ENCODE data around the gene TBRG4. TPM values are rescaled to one million over a fixed set of nuclear protein-coding genes. Genes with fewer than 3 reads are reported as not detected.

The TBRG4 gene
- total and polyA plus RNA-seq, 9 donors, result 28.6 to 67.5 (median 49.9) TPM

DNA sequence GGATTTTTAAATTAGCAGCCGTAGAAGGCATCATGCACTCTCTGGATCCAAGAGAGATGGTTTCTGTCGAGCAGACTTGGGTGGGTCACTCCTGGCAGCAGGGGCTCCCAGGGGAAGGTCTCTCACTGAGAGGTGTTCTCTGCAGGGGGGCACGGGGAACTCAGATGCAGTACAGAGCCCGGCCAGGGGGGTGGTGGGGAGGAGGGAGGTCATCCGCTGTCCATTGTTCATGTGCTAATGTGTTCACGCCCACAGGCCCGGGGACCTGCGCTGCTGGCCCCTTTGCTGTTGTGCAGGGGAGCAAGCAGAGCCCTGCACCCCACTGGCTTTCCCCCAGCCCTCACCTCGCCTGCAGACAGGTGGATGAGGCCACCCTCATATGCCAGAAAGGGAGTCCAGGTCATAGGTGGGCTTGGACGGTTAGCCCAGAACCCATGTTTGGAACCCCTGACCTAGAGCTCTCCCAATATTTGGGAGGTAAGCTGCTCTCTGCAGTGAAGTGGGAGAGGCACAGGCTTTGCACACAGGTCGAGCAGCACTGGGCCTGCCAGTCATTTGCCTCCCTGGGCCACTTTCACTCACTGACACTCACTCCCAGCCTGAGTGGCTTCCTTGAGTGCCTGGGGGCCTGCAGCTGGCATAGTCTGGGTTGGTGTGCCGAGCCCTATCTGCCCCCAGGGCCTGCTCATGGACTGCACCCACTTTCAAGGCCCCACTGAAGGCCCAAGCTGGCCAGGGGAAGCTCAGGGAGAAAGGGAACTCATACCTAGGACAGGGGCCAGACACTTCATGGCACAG lies 12.6 kb upstream of the TBRG4 start:
- no peaks in the 10 kb centered on the region for H3K36me3 ChIP-seq
- H3K27ac ChIP-seq, result no peak overlapping the region
- DNase-seq, result peak in 1 of 5 donors; percentile 5
- H3K4me1 ChIP-seq (ENCODE audit: insufficient read depth), result no peaks in the 10 kb centered on the region
- H3K9me3 ChIP-seq, result no peaks in the 10 kb centered on the region
- intact Hi-C loops (cut with DNase I), result no loop called here
- H3K4me3 ChIP-seq, result no peak overlapping the region
- no peaks in the 10 kb centered on the region for H3K27me3 ChIP-seq
- 57 to 68% (median 61%) methylated on average over 12 of the region's 12 CpGs for WGBS, 3 donors
- TF ChIP-seq POLR2A (IDR thresholded peaks at IDR 0.05) (no peak), EP300 (IDR thresholded peaks at IDR 0.05) (no peak)
- TF ChIP-seq, protein P1, sequence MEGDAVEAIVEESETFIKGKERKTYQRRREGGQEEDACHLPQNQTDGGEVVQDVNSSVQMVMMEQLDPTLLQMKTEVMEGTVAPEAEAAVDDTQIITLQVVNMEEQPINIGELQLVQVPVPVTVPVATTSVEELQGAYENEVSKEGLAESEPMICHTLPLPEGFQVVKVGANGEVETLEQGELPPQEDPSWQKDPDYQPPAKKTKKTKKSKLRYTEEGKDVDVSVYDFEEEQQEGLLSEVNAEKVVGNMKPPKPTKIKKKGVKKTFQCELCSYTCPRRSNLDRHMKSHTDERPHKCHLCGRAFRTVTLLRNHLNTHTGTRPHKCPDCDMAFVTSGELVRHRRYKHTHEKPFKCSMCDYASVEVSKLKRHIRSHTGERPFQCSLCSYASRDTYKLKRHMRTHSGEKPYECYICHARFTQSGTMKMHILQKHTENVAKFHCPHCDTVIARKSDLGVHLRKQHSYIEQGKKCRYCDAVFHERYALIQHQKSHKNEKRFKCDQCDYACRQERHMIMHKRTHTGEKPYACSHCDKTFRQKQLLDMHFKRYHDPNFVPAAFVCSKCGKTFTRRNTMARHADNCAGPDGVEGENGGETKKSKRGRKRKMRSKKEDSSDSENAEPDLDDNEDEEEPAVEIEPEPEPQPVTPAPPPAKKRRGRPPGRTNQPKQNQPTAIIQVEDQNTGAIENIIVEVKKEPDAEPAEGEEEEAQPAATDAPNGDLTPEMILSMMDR (IDR thresholded peaks at IDR 0.05), result no peak

DNA sequence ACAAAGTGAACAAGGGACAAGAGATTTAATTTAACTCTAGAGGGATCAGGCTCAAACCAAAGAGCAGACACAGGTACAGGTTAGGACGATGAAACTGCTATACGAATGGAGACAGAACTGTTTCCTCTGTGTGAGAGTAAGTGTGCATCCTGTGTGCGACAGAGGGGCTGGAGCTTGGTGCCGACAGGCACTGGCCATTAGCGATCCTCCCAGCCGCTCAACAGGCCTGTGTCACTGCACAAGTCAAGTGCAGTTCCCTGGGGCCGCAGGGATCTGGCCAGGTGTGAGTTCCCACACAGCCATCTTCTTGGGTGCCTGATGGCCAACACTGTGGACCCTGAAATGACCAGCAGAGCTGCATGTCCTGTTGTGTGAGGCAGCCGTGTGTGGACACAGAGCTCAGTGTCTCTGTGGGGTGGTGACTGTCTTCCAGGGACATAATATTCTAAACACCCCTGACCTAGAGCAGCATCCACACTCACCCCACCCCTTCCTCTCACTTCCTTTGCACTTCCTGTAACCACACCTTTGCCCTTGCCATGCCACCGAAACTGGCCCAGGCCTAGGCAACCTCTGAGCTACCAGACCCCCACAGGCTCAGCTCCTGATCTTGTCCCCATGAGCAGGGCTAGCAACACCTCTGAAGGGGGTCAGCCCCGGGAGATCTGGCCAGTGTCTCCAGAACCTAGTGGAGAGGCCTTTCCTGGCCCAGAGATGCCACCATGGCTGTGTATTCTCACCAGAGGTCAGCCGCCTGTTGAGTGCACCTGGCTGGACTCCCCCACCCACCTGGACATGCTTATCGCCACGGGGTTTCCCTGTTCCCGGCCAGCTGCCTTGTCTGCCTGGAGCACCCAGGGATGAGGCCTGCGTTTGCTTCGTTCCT lies 11.7 kb upstream of the TBRG4 start:
- no peaks in the 10 kb centered on the region for H3K36me3 ChIP-seq
- H3K4me3 ChIP-seq, result no peak overlapping the region
- intact Hi-C loops (cut with DNase I), result no loop called here
- peak in 1 of 5 donors; percentile 7 for DNase-seq
- TF ChIP-seq POLR2A (IDR thresholded peaks at IDR 0.05), result no peak
- TF ChIP-seq EP300 (IDR thresholded peaks at IDR 0.05), result no peak
- TF ChIP-seq, protein P1 (IDR thresholded peaks at IDR 0.05), result no peak
- no peak overlapping the region for H3K27ac ChIP-seq
- no peaks in the 10 kb centered on the region for H3K27me3 ChIP-seq
- no peaks in the 10 kb centered on the region for H3K9me3 ChIP-seq
- H3K4me1 ChIP-seq (ENCODE audit: insufficient read depth), result no peaks in the 10 kb centered on the region
- 77 to 82% (median 81%) methylated on average over 16 of the region's 16 CpGs for WGBS, 3 donors

DNA sequence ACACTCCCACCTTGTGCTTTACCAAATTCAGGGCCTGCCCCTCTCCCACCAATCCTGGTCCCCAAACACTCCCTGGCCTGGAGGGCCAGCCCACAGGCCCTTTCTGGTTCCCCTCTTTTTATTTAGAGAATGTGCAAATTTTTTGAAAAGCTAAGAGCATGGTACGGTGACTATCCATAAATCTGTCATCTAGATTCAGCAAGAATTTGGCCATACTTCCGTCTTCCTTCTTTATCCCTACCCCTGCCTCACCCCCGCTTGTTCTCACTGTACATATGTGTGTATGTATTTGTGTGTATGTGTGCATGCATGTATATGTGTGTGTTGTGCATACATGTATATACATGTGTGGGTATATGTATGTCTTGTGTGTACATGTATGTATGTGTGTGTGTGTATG lies 8.1 kb upstream of the TBRG4 start:
- intact Hi-C loops (cut with DNase I), result loop anchor here in 2 of 4 donors (10.0 kb wide), 3 partner anchors 135 to 235 kb away; partner anchors contain the start of gene PURB (in 1 of the 2)
- no peak for DNase-seq
- H3K4me3 ChIP-seq, result no peak overlapping the region
- WGBS, 3 donors, result 77 to 84% (median 83%) methylated on average over 3 of the region's 3 CpGs
- H3K4me1 ChIP-seq (ENCODE audit: insufficient read depth), result no peaks in the 10 kb centered on the region
- TF ChIP-seq POLR2A (IDR thresholded peaks at IDR 0.05), result no peak
- TF ChIP-seq, protein P1 (IDR thresholded peaks at IDR 0.05), result no peak
- TF ChIP-seq EP300 (IDR thresholded peaks at IDR 0.05), result no peak
- no peaks in the 10 kb centered on the region for H3K9me3 ChIP-seq
- no peaks in the 10 kb centered on the region for H3K36me3 ChIP-seq
- no peaks in the 10 kb centered on the region for H3K27me3 ChIP-seq
- H3K27ac ChIP-seq, result no peak overlapping the region

DNA sequence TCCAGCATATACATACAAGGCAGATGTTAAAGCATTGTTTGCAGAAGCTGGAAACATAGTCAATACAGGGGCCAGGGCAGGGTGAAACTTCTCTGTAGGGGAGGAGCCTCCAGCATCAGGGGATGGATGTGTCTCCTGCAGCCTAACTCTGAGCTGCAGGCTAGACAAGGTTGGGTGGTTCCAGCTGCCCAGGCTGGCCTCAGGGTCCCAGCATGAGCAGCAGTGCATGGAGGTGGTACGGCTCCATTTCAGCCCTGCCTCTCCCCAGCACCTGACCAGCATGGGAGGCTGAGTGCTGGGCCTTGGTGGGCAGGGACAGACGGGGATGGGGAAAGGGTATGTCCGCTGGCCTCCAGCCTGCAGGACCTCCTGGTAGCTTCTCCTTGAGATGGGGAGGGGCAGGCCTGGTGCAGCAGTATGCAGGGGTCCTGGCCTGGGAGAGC lies 7.4 kb upstream of the TBRG4 start:
- no peak for DNase-seq
- H3K27ac ChIP-seq, result no peak overlapping the region
- intact Hi-C loops (cut with DNase I), result loop anchor here in 2 of 4 donors (10.0 kb wide), 3 partner anchors 134 to 234 kb away; partner anchors contain the start of gene PURB (in 1 of the 2)

More for the DNA sequence above, 7.4 kb upstream of the TBRG4 start:
- Histone ChIP-seq H3K36me3 (no peaks in the 10 kb centered on the region), H3K4me3 (no peak overlapping the region), H3K27me3 (no peaks in the 10 kb centered on the region), H3K4me1 (ENCODE audit: insufficient read depth) (no peaks in the 10 kb centered on the region), H3K9me3 (no peaks in the 10 kb centered on the region)
- TF ChIP-seq POLR2A (IDR thresholded peaks at IDR 0.05), result no peak
- WGBS, 3 donors, result 86 to 93% (median 91%) methylated on average over 3 of the region's 3 CpGs

Data from ovary (tissue), 9 donors.